ENCODE results near the gene PAPOLB. TPM values are rescaled to one million over a fixed set of nuclear protein-coding genes. Genes with fewer than 3 reads are reported as not detected.
A peak's percentile ranks its signal among the peaks of the same experiment; 100 is the strongest.

Gene PAPOLB
- total RNA-seq, 4 donors from 2014 or later: 0.17 to 0.46 (median 0.37) TPM

- 84% methylated on average over 9 of the region's 9 CpGs for whole genome bisulfite sequencing
- TF ChIP-seq POLR2A (IDR thresholded peaks at IDR 0.05; ENCODE audit: low read depth): no peak
- TF ChIP-seq CTCF (IDR thresholded peaks at IDR 0.05): no peak
- no peak for TF ChIP-seq POLR2AphosphoS5 (IDR thresholded peaks at IDR 0.05)
- no peak for TF ChIP-seq EP300 (IDR thresholded peaks at IDR 0.05)
- H3K9me3 ChIP-seq: peaks cover 0 to 11% (median 0%) of the 10 kb centered on the region in 4 donors
- H3K4me3 ChIP-seq: no peak overlapping the region
- H3K27ac ChIP-seq (replicated peaks in 1 of 4): no peak overlapping the region
- peaks cover 0 to 5% (median 4%) of the 10 kb centered on the region in 4 donors for H3K4me1 ChIP-seq
- DNase-seq (ENCODE audit: extremely low spot score): no peak
- intact Hi-C loops (cut with DNase I): no loop called here
- H3K27me3 ChIP-seq: peaks cover 0 to 18% (median 4%) of the 10 kb centered on the region in 4 donors
- H3K36me3 ChIP-seq: no peaks in the 10 kb centered on the region
These were observed 5.0 kb upstream of the PAPOLB start for GRCh38 chr7:4866528-4867496.

- TF ChIP-seq POLR2A (IDR thresholded peaks at IDR 0.05; ENCODE audit: low read depth) (no peak), POLR2AphosphoS5 (IDR thresholded peaks at IDR 0.05) (no peak), EP300 (IDR thresholded peaks at IDR 0.05) (no peak), CTCF (IDR thresholded peaks at IDR 0.05) (no peak)
- Histone ChIP-seq H3K27ac (replicated peaks in 1 of 4) (no peak overlapping the region), H3K9me3 (no peaks in the 10 kb centered on the region), H3K4me3 (peak overlapping the region; percentile 48 to 57 (median 50)), H3K27me3 (peaks cover 0 to 24% (median 4%) of the 10 kb centered on the region in 4 donors), H3K4me1 (peaks cover 0 to 11% (median 7%) of the 10 kb centered on the region in 4 donors), H3K36me3 (no peaks in the 10 kb centered on the region)
- intact Hi-C loops (cut with DNase I): no loop called here
- DNase-seq (ENCODE audit: extremely low spot score): no peak
- 83% methylated on average over 14 of the region's 14 CpGs for WGBS
These were observed 326 bp upstream of the PAPOLB start for GRCh38 chr7:4862156-4862555.

- intact Hi-C loops (cut with DNase I): no loop called here
- no peaks in the 10 kb centered on the region for H3K9me3 ChIP-seq
- H3K4me1 ChIP-seq: peaks cover 0 to 11% (median 7%) of the 10 kb centered on the region in 4 donors
- H3K27me3 ChIP-seq: peaks cover 0 to 24% (median 4%) of the 10 kb centered on the region in 4 donors
- H3K36me3 ChIP-seq: no peaks in the 10 kb centered on the region
- H3K27ac ChIP-seq (replicated peaks in 1 of 4): no peak overlapping the region
- peak overlapping the region; percentile 48 to 57 (median 50) for H3K4me3 ChIP-seq
- DNase-seq (ENCODE audit: extremely low spot score): no peak
- WGBS: 84% methylated on average over 11 of the region's 11 CpGs
- TF ChIP-seq POLR2A (IDR thresholded peaks at IDR 0.05; ENCODE audit: low read depth) (no peak), POLR2AphosphoS5 (IDR thresholded peaks at IDR 0.05) (no peak), CTCF (IDR thresholded peaks at IDR 0.05) (no peak), EP300 (IDR thresholded peaks at IDR 0.05) (no peak)
These were observed 603 bp downstream of the PAPOLB start for GRCh38 chr7:4861227-4861626.

GRCh38 chr7:4857189-4857588 lies 4.6 kb downstream of the PAPOLB start:
- H3K36me3 ChIP-seq: no peaks in the 10 kb centered on the region
- TF ChIP-seq POLR2AphosphoS5 (IDR thresholded peaks at IDR 0.05): no peak
- TF ChIP-seq POLR2A (IDR thresholded peaks at IDR 0.05; ENCODE audit: low read depth): no peak
- H3K4me1 ChIP-seq: peaks cover 0 to 10% (median 7%) of the 10 kb centered on the region in 4 donors
- DNase-seq (ENCODE audit: extremely low spot score): no peak
- H3K27me3 ChIP-seq: peaks cover 0 to 11% (median 2%) of the 10 kb centered on the region in 4 donors
- H3K4me3 ChIP-seq: no peak overlapping the region
- 59% methylated on average over 3 of the region's 3 CpGs for WGBS
- intact Hi-C loops (cut with DNase I): no loop called here
- no peak overlapping the region for H3K27ac ChIP-seq (replicated peaks in 1 of 4)
- peaks cover 0 to under 1% (median 0%) of the 10 kb centered on the region in 4 donors for H3K9me3 ChIP-seq

- intact Hi-C loops (cut with DNase I): no loop called here
- no peak for DNase-seq (ENCODE audit: extremely low spot score)
- TF ChIP-seq POLR2A (IDR thresholded peaks at IDR 0.05; ENCODE audit: low read depth) (no peak), EP300 (IDR thresholded peaks at IDR 0.05) (no peak), CTCF (IDR thresholded peaks at IDR 0.05) (no peak), POLR2AphosphoS5 (IDR thresholded peaks at IDR 0.05) (no peak)
- WGBS: 78% methylated on average over 10 of the region's 10 CpGs
- peaks cover 0 to 8% (median 0%) of the 10 kb centered on the region in 4 donors for H3K9me3 ChIP-seq
- H3K4me3 ChIP-seq: no peak overlapping the region
- H3K4me1 ChIP-seq: peaks cover 0 to 3% (median under 1%) of the 10 kb centered on the region in 4 donors
- no peaks in the 10 kb centered on the region for H3K36me3 ChIP-seq
- no peak overlapping the region for H3K27ac ChIP-seq (replicated peaks in 1 of 4)
- peaks cover 0 to 4% (median 0%) of the 10 kb centered on the region in 4 donors for H3K27me3 ChIP-seq
These were observed 5.3 kb downstream of the PAPOLB start for GRCh38 chr7:4856336-4857057.
